ENCODE results near the gene B4GALT6.

DNA sequence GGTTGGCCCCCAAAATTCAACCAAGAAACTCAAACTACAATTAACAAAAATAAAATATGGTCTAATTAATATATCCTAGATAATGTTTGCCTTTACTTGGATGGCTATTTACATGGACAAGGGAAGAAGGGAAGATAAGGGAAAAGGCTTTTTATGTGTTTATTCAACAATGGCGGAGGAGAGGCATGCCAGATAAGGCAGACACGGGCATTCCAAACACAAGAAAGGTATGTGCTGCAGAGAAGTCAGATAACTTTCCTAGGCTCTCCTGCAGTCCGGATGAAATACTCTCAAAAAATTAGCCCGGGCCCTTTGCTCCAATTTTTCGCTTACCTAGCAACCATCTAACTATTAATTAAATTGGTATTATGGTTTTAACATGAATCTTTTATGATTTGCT lies 97.8 kb downstream of the B4GALT6 start:
- TF ChIP-seq EZH2 (IDR thresholded peaks at IDR 0.05; ENCODE audit: borderline replicate concordance, insufficient read depth, low read length, poor library complexity, severe bottlenecking), result no peak
- no peak for TF ChIP-seq CTCF (IDR thresholded peaks at IDR 0.05; ENCODE audit: poor library complexity, severe bottlenecking)
- TF ChIP-seq POLR2AphosphoS5 (IDR thresholded peaks at IDR 0.05), result no peak
- no peak for TF ChIP-seq MXI1 (conservative IDR thresholded peaks at IDR 0.05; ENCODE audit: poor library complexity, severe bottlenecking)
- TF ChIP-seq REST (IDR thresholded peaks at IDR 0.05; ENCODE audit: borderline replicate concordance), result no peak
- no peak for TF ChIP-seq EP300 (conservative IDR thresholded peaks at IDR 0.05; ENCODE audit: poor library complexity, severe bottlenecking)
- no peak for TF ChIP-seq TAF1 (IDR thresholded peaks at IDR 0.05; ENCODE audit: low read depth)
- TF ChIP-seq SMC3 (conservative IDR thresholded peaks at IDR 0.05; ENCODE audit: poor library complexity), result no peak
- no peak for TF ChIP-seq RAD21 (conservative IDR thresholded peaks at IDR 0.05)
